Measurements from ENCODE around the gene SFXN5. TPM values are rescaled to one million over a fixed set of nuclear protein-coding genes. Genes with fewer than 3 reads are reported as not detected.

The SFXN5 gene
- total RNA-seq, 1 experiment from 2014 or later: 22.0 TPM

DNA sequence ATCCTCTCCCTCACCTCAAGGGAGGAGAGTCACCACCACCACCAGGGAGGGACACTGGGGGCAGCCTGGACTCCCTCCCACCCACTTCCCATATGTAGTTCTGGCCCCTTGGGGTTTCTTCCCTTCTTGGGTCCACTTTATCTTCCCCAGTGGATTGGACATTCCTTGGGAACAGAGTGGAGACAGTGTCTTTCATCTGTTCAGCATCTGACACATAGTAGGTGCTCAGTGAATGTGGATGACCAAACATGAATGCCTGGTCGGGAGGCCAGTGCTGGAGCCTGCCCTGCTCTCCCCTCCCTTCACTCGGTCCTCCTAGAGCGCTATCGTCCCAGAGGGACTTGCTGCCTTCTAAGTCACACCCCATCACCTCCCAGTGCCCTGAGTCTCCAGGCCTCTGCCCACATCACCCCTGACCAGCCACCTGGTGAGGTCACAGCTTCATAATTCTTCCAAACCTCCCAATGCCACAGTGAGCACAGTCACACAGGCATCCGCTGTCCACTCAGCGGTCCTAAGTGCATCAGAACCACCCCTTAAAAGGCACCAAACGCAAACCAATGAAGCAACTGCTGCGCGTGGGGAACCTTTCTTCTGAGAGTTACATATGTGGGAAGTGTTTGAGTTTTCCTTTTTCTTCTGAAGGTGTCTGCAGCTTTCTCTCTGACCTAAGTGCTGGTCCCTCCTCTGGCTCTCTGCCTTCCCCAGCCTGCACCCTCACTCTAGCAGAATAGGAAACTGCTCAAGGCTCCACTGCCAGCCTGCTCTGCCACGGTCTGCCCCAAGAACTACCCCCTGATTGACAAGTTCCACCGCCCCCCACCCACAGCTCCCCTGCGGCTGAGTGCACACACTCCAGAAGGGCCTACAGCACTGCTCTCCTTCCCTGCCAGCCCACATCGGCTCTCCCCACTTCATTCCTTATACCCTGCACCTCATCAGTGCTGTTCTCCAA, 7.2 kb upstream of the SFXN5 start:
- intact Hi-C loops (cut with micrococcal nuclease): no loop called here
- H3K4me3 ChIP-seq (ENCODE audit: low read length): no peak overlapping the region
- CTCF ChIA-PET: no interaction called here
- no TSS peak for BruUV-seq (replicated peaks)
- 0 out of 2 replicates have a peak, but pooled peaks cover 3% of the 10 kb centered on the region for H4K20me1 ChIP-seq (ENCODE audit: low read length)
- TF ChIP-seq, protein P1, sequence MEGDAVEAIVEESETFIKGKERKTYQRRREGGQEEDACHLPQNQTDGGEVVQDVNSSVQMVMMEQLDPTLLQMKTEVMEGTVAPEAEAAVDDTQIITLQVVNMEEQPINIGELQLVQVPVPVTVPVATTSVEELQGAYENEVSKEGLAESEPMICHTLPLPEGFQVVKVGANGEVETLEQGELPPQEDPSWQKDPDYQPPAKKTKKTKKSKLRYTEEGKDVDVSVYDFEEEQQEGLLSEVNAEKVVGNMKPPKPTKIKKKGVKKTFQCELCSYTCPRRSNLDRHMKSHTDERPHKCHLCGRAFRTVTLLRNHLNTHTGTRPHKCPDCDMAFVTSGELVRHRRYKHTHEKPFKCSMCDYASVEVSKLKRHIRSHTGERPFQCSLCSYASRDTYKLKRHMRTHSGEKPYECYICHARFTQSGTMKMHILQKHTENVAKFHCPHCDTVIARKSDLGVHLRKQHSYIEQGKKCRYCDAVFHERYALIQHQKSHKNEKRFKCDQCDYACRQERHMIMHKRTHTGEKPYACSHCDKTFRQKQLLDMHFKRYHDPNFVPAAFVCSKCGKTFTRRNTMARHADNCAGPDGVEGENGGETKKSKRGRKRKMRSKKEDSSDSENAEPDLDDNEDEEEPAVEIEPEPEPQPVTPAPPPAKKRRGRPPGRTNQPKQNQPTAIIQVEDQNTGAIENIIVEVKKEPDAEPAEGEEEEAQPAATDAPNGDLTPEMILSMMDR (conservative IDR thresholded peaks at IDR 0.05; ENCODE audit: low read depth, low read length): no peak
- TF ChIP-seq EZH2 (IDR thresholded peaks at IDR 0.05; ENCODE audit: low read length, unreplicated experiment) (no peak), EZH2phosphoT487 (IDR thresholded peaks at IDR 0.05; ENCODE audit: borderline replicate concordance, low read length) (no peak)
- no peak overlapping the region for H3K4me2 ChIP-seq (ENCODE audit: low read length)
- no peaks in the 10 kb centered on the region for H3K27me3 ChIP-seq (ENCODE audit: low read length)
- no peaks in the 10 kb centered on the region for H3K9me2 ChIP-seq (replicated peaks; ENCODE audit: low read length)
- ATAC-seq (no peak), DNase-seq (no peak)
- H3K79me2 ChIP-seq (ENCODE audit: low read length): 0 out of 2 replicates have a peak, but pooled peaks cover under 1% of the 10 kb centered on the region
- H3K27ac ChIP-seq (ENCODE audit: low read length): no peak overlapping the region
- H3K9me3 ChIP-seq (ENCODE audit: low read length): no peaks in the 10 kb centered on the region
- H3K9ac ChIP-seq (ENCODE audit: low read length): no peak overlapping the region
- POLR2A ChIA-PET (ENCODE audit: unreplicated experiment): no interaction called here
- H3F3A ChIP-seq (ENCODE audit: low read length, unreplicated experiment): no peaks in the 10 kb centered on the region
- H2AFZ ChIP-seq (ENCODE audit: low read length): no peak overlapping the region
- H3K36me3 ChIP-seq (ENCODE audit: low read depth, low read length): no peaks in the 10 kb centered on the region
- no peaks in the 10 kb centered on the region for H3K4me1 ChIP-seq (ENCODE audit: insufficient read depth, low read length)

DNA sequence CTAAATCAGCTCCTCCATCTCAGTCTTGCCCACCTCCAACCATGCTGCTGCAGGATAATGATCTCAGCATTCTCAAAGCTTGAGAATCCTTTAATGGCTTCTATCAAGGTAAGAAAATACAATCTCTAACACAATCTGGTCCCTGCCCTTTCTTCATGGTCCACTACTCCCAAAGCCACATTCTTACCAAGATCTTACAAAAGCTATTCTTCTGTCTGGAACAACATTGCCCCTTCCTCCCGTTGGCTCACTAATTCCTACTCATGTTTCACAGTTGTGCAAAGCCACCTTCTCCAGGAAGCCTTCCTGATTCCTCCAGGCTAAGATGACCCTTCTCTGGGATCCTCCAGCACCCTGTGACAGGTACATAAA, 5.9 kb upstream of the SFXN5 start:
- Histone ChIP-seq H3K36me3 (ENCODE audit: low read depth, low read length) (no peaks in the 10 kb centered on the region), H3K27ac (ENCODE audit: low read length) (no peak overlapping the region), H3F3A (ENCODE audit: low read length, unreplicated experiment) (no peaks in the 10 kb centered on the region), H3K9me2 (replicated peaks; ENCODE audit: low read length) (no peaks in the 10 kb centered on the region), H3K9ac (ENCODE audit: low read length) (no peak overlapping the region), H4K20me1 (ENCODE audit: low read length) (0 out of 2 replicates have a peak, but pooled peaks cover 3% of the 10 kb centered on the region), H2AFZ (ENCODE audit: low read length) (no peak overlapping the region), H3K9me3 (ENCODE audit: low read length) (no peaks in the 10 kb centered on the region), H3K4me2 (ENCODE audit: low read length) (no peak overlapping the region), H3K4me1 (ENCODE audit: insufficient read depth, low read length) (no peaks in the 10 kb centered on the region), H3K27me3 (ENCODE audit: low read length) (no peaks in the 10 kb centered on the region), H3K4me3 (ENCODE audit: low read length) (no peak overlapping the region), H3K79me2 (ENCODE audit: low read length) (no peaks in the 10 kb centered on the region)
- TF ChIP-seq, protein P1 (conservative IDR thresholded peaks at IDR 0.05; ENCODE audit: low read depth, low read length): no peak
- TF ChIP-seq EZH2 (IDR thresholded peaks at IDR 0.05; ENCODE audit: low read length, unreplicated experiment): no peak
- TF ChIP-seq EZH2phosphoT487 (IDR thresholded peaks at IDR 0.05; ENCODE audit: borderline replicate concordance, low read length): no peak
- ChIA-PET CTCF (no interaction called here), POLR2A (ENCODE audit: unreplicated experiment) (no interaction called here)
- ATAC-seq (no peak), DNase-seq (no peak)
- BruUV-seq (replicated peaks): no TSS peak
- intact Hi-C loops (cut with micrococcal nuclease): no loop called here
